Measurements from ENCODE around the gene XYLB. TPM values are rescaled to one million over a fixed set of nuclear protein-coding genes. Genes with fewer than 3 reads are reported as not detected.
"Not testable (repeated sequence)": the region's sequence is repeated elsewhere in the genome, so short reads cannot be mapped to it uniquely, and the experiment has no call there.

Gene XYLB
- 0.43 TPM for total RNA-seq

GRCh38 chr3:38346587-38347410, at the start of gene XYLB:
XYLB (plus strand) TSS chr3:38346785; CDS start chr3:38346869, 84 bp downstream.
- Histone ChIP-seq H3K4me3 (peak within 1 kb of the TSS; percentile 70 to 73), H3K9me3 (no peaks in the 10 kb centered on the region), H3K27ac (peak within 1 kb of the TSS in 1 of 2 donors; percentile 4), H3K27me3 (no peaks in the 10 kb centered on the region), H3K4me1 (peaks cover 0 to 3% of the 10 kb centered on the region in 2 donors), H3K36me3 (no peaks in the 10 kb centered on the region)
- peak; percentile 19 to 89 for DNase-seq (ENCODE audit: low spot score in 2 of 2)
- intact Hi-C loops (cut with DNase I): loop anchor here (1.0 to 5.0 kb wide), 4 partner anchors 133 to 1036 kb away; partner anchors contain the start of genes ACAA1, MYD88 and SLC25A38
- peak; percentile 87 to 91 (median 87) for TF ChIP-seq CTCF (IDR thresholded peaks at IDR 0.05)

GRCh38 chr3:38297053-38297452, 49.5 kb upstream of the XYLB start:
- H3K27me3 ChIP-seq; H3K27ac ChIP-seq; DNase-seq (ENCODE audit: low spot score in 2 of 2); H3K9me3 ChIP-seq; intact Hi-C loops (cut with DNase I); H3K4me3 ChIP-seq; H3K36me3 ChIP-seq; H3K4me1 ChIP-seq: not testable (repeated sequence)

- TF ChIP-seq CTCF (IDR thresholded peaks at IDR 0.05): no peak
- Histone ChIP-seq H3K9me3 (no peaks in the 10 kb centered on the region), H3K27ac (no peak overlapping the region), H3K4me3 (no peak overlapping the region), H3K27me3 (no peaks in the 10 kb centered on the region), H3K36me3 (no peaks in the 10 kb centered on the region), H3K4me1 (no peaks in the 10 kb centered on the region)
- DNase-seq (ENCODE audit: low spot score in 2 of 2): no peak
- intact Hi-C loops (cut with DNase I): no loop called here
Observed at GRCh38 chr3:38297537-38297936, 49.0 kb upstream of the XYLB start.

- no peaks in the 10 kb centered on the region for H3K4me1 ChIP-seq
- intact Hi-C loops (cut with DNase I): no loop called here
- DNase-seq (ENCODE audit: low spot score in 2 of 2): no peak
- no peak overlapping the region for H3K27ac ChIP-seq
- no peaks in the 10 kb centered on the region for H3K27me3 ChIP-seq
- H3K36me3 ChIP-seq: no peaks in the 10 kb centered on the region
- no peak for TF ChIP-seq CTCF (IDR thresholded peaks at IDR 0.05)
- H3K4me3 ChIP-seq: no peak overlapping the region
- no peaks in the 10 kb centered on the region for H3K9me3 ChIP-seq
Observed at GRCh38 chr3:38297947-38298711, 48.5 kb upstream of the XYLB start.

- intact Hi-C loops (cut with DNase I): no loop called here
- no peaks in the 10 kb centered on the region for H3K36me3 ChIP-seq
- H3K27ac ChIP-seq: no peak overlapping the region
- no peak overlapping the region for H3K4me3 ChIP-seq
- no peak for DNase-seq (ENCODE audit: low spot score in 2 of 2)
- H3K4me1 ChIP-seq: no peaks in the 10 kb centered on the region
- H3K27me3 ChIP-seq: no peaks in the 10 kb centered on the region
- H3K9me3 ChIP-seq: no peaks in the 10 kb centered on the region
- TF ChIP-seq CTCF (IDR thresholded peaks at IDR 0.05): no peak
Observed at GRCh38 chr3:38306941-38307340, 39.6 kb upstream of the XYLB start.

GRCh38 chr3:38307599-38307998, 39.0 kb upstream of the XYLB start:
- H3K27me3 ChIP-seq: no peaks in the 10 kb centered on the region
- no peak for DNase-seq (ENCODE audit: low spot score in 2 of 2)

More at GRCh38 chr3:38307599-38307998, 39.0 kb upstream of the XYLB start:
- no peaks in the 10 kb centered on the region for H3K4me1 ChIP-seq
- H3K9me3 ChIP-seq: no peaks in the 10 kb centered on the region
- no peak overlapping the region for H3K4me3 ChIP-seq
- no peaks in the 10 kb centered on the region for H3K36me3 ChIP-seq
- TF ChIP-seq CTCF (IDR thresholded peaks at IDR 0.05): no peak
- no peak overlapping the region for H3K27ac ChIP-seq
- intact Hi-C loops (cut with DNase I): no loop called here

All from ascending aorta (tissue), 2 donors.